Stomach smooth muscle (tissue), 2 donors: ENCODE results near the gene RND2.
"Not testable (repeated sequence)": the region's sequence is repeated elsewhere in the genome, so short reads cannot be mapped to it uniquely, and the experiment has no call there.

Source experiments
- H3K27ac ChIP-seq: one replicate; pipeline ENCODE4 v1.7.0; 2013; ENCODE audit warnings: mild to moderate bottlenecking, low read length, inconsistent platforms
- H3K27me3 ChIP-seq, 2 donors: one replicate each; pipeline ENCODE4 v1.7.0; 2013; ENCODE audit warnings: low read length in 2 of 2; ENCODE audit not compliant: insufficient read depth in 2 of 2, control insufficient read depth in 1 of 2
- H3K36me3 ChIP-seq, 2 donors: one replicate each; pipeline ENCODE4 v1.7.0; 2013; ENCODE audit warnings: low read length in 2 of 2; ENCODE audit not compliant: control insufficient read depth in 2 of 2, insufficient read depth in 2 of 2
- H3K4me1 ChIP-seq: one replicate; pipeline ENCODE4 v1.7.0; 2013; ENCODE audit warnings: low read length; ENCODE audit not compliant: control insufficient read depth, insufficient read depth
- H3K4me3 ChIP-seq, 2 donors: one replicate each; pipeline ENCODE4 v1.7.0; 2013; ENCODE audit warnings: low read length in 2 of 2
- H3K9ac ChIP-seq, 2 donors: one replicate each; pipeline ENCODE4 v1.7.0; 2013; ENCODE audit warnings: low read length in 2 of 2, mild to moderate bottlenecking in 1 of 2
- H3K9me3 ChIP-seq, 2 donors: one replicate each; pipeline ENCODE4 v1.7.0; 2013; ENCODE audit warnings: low read length in 2 of 2; ENCODE audit not compliant: control insufficient read depth in 2 of 2
- donor health status: healthy.
- donor health status: Pancreatic carcinoma.

The RND2 gene

GRCh38 chr17:42989726-42990652 is 35.0 kb upstream of the RND2 start:
- no peaks in the 10 kb centered on the region for H3K4me1 ChIP-seq
- no peak overlapping the region for H3K4me3 ChIP-seq
- H3K27ac ChIP-seq = no peak overlapping the region
- H3K36me3 ChIP-seq = peaks cover 42 to 46% of the 10 kb centered on the region in 2 donors
- no peaks in the 10 kb centered on the region for H3K9me3 ChIP-seq
- no peak overlapping the region for H3K9ac ChIP-seq
- no peaks in the 10 kb centered on the region for H3K27me3 ChIP-seq

- Histone ChIP-seq H3K4me1 (no peaks in the 10 kb centered on the region), H3K4me3 (no peak overlapping the region), H3K27me3 (no peaks in the 10 kb centered on the region), H3K36me3 (peaks cover 42 to 44% of the 10 kb centered on the region in 2 donors), H3K9me3 (no peaks in the 10 kb centered on the region), H3K9ac (no peak overlapping the region), H3K27ac (no peak overlapping the region)
Observed at GRCh38 chr17:42991471-42991870, 33.6 kb upstream of the RND2 start.

- Histone ChIP-seq H3K9ac (no peak overlapping the region), H3K27me3 (no peaks in the 10 kb centered on the region), H3K27ac (no peak overlapping the region), H3K4me1 (peaks cover 6% of the 10 kb centered on the region), H3K4me3 (no peak overlapping the region), H3K36me3 (peaks cover 34 to 35% of the 10 kb centered on the region in 2 donors), H3K9me3 (no peaks in the 10 kb centered on the region)
Observed at GRCh38 chr17:42992872-42993271, 32.2 kb upstream of the RND2 start.

- H3K9me3 ChIP-seq, H3K27ac ChIP-seq, H3K27me3 ChIP-seq, H3K9ac ChIP-seq, H3K4me3 ChIP-seq: not testable (repeated sequence)
- peaks cover 11% of the 10 kb centered on the region for H3K4me1 ChIP-seq
- peaks cover 26 to 32% of the 10 kb centered on the region in 2 donors for H3K36me3 ChIP-seq
Observed at GRCh38 chr17:42993913-42994312, 31.1 kb upstream of the RND2 start.

GRCh38 chr17:42997390-42997983 is 27.5 kb upstream of the RND2 start:
- H3K4me1 ChIP-seq = peaks cover 22% of the 10 kb centered on the region
- H3K9ac ChIP-seq = peak overlapping the region; percentile 22 to 75
- no peaks in the 10 kb centered on the region for H3K27me3 ChIP-seq
- H3K27ac ChIP-seq = peak overlapping the region; percentile 96
- peaks cover 5 to 26% of the 10 kb centered on the region in 2 donors for H3K36me3 ChIP-seq
- peak overlapping the region; percentile 31 to 96 for H3K4me3 ChIP-seq
- H3K9me3 ChIP-seq = no peaks in the 10 kb centered on the region

- no peaks in the 10 kb centered on the region for H3K27me3 ChIP-seq
- peaks cover 22% of the 10 kb centered on the region for H3K4me1 ChIP-seq
- H3K4me3 ChIP-seq = peak within 1 kb of the TSS; percentile 95 to 96
- H3K36me3 ChIP-seq = peaks cover 8 to 29% of the 10 kb centered on the region in 2 donors
- H3K9ac ChIP-seq = peak within 1 kb of the TSS; percentile 99
- H3K27ac ChIP-seq = peak within 1 kb of the TSS; percentile 96
- H3K9me3 ChIP-seq = no peaks in the 10 kb centered on the region
Observed at GRCh38 chr17:42997984-42998938, 26.8 kb upstream of the RND2 start, which contains the start of gene RPL27. Gene RPL27, plus strand, starts transcription at chr17:42998419. Its CDS starts 332 bp downstream, at chr17:42998751.

GRCh38 chr17:42999003-42999525 is 26.0 kb upstream of the RND2 start:
- Histone ChIP-seq H3K27me3 (no peaks in the 10 kb centered on the region), H3K4me1 (peaks cover 22% of the 10 kb centered on the region), H3K4me3 (peak overlapping the region; percentile 95 to 96), H3K27ac (peak overlapping the region; percentile 96), H3K36me3 (peaks cover 11 to 32% of the 10 kb centered on the region in 2 donors), H3K9me3 (no peaks in the 10 kb centered on the region), H3K9ac (peak overlapping the region; percentile 99)

- not testable (repeated sequence) for H3K27ac ChIP-seq, H3K27me3 ChIP-seq, H3K4me3 ChIP-seq, H3K9me3 ChIP-seq, H3K9ac ChIP-seq
- peaks cover 11 to 32% of the 10 kb centered on the region in 2 donors for H3K36me3 ChIP-seq
- H3K4me1 ChIP-seq = peaks cover 22% of the 10 kb centered on the region
Observed at GRCh38 chr17:43000894-43001293, 24.1 kb upstream of the RND2 start.

- H3K36me3 ChIP-seq = peaks cover 11 to 32% of the 10 kb centered on the region in 2 donors
- H3K9me3 ChIP-seq = no peaks in the 10 kb centered on the region
- H3K4me3 ChIP-seq = no peak overlapping the region
Observed at GRCh38 chr17:43003542-43004172, 21.4 kb upstream of the RND2 start.

More at GRCh38 chr17:43003542-43004172, 21.4 kb upstream of the RND2 start:
- Histone ChIP-seq H3K9ac (no peak overlapping the region), H3K4me1 (peaks cover 18% of the 10 kb centered on the region), H3K27ac (no peak overlapping the region), H3K27me3 (no peaks in the 10 kb centered on the region)
